Esophagus muscularis mucosa (tissue), 4 donors: ENCODE results near the gene ABHD17A.

Source experiments
- CTCF ChIP-seq, 3 experiments: fragments of 200-600 bp in 2 of 3; fragments of 450-650 bp in 1 of 3; sonication (generic) in 2 of 3; IDR thresholded peaks; one replicate each; pipeline ENCODE4 v1.5.1; 2017 to 2019; ENCODE audit warnings: antibody characterized with exemption in 3 of 3, mild to moderate bottlenecking in 2 of 3, moderate library complexity in 1 of 3
- EP300 ChIP-seq: sonication (generic); formaldehyde crosslinking; IDR thresholded peaks from one replicate; pipeline ENCODE4 v1.6.1; 2017; ENCODE audit warnings: antibody characterized with exemption
- POLR2A ChIP-seq: fragments of 450-650 bp; IDR thresholded peaks from one replicate; pipeline ENCODE4 v1.6.1; 2017; ENCODE audit warnings: antibody characterized with exemption, moderate library complexity, mild to moderate bottlenecking, low read depth
- POLR2AphosphoS5 ChIP-seq, 2 donors: sonication (generic); formaldehyde crosslinking; IDR thresholded peaks; one replicate each; pipeline ENCODE4 v1.6.1; 2017; ENCODE audit warnings: antibody characterized with exemption in 2 of 2

- no peak for TF ChIP-seq EP300
- TF ChIP-seq CTCF (IDR thresholded peaks at IDR 0.05): no peak
- no peak for TF ChIP-seq POLR2A
- no peak for TF ChIP-seq POLR2AphosphoS5 (IDR thresholded peaks at IDR 0.05)
These were observed 3.1 kb upstream of the ABHD17A start for GRCh38 chr19:1888385-1888784.
